ENCODE measurements around the gene BCAS1.

DNA sequence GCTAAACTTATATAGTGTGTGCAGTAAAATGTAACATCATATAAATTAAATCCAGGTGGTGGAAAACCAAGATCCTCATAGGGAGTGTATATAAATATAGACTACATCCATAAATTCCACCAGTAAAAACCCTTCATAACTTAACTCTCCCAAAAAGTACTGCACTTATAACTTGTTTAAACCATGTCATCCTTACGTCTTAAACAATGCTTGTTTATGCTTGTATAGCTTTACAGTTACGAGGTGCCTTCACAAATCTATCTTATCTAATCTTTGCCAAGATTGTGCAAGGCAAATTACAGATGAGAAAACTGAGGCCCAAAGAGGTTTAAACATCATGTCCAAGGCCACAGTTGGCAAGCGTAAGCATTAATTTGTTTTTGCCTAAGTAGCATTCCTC is 71.3 kb downstream of the BCAS1 start:
- TF ChIP-seq, protein P1, sequence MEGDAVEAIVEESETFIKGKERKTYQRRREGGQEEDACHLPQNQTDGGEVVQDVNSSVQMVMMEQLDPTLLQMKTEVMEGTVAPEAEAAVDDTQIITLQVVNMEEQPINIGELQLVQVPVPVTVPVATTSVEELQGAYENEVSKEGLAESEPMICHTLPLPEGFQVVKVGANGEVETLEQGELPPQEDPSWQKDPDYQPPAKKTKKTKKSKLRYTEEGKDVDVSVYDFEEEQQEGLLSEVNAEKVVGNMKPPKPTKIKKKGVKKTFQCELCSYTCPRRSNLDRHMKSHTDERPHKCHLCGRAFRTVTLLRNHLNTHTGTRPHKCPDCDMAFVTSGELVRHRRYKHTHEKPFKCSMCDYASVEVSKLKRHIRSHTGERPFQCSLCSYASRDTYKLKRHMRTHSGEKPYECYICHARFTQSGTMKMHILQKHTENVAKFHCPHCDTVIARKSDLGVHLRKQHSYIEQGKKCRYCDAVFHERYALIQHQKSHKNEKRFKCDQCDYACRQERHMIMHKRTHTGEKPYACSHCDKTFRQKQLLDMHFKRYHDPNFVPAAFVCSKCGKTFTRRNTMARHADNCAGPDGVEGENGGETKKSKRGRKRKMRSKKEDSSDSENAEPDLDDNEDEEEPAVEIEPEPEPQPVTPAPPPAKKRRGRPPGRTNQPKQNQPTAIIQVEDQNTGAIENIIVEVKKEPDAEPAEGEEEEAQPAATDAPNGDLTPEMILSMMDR (IDR thresholded peaks at IDR 0.05), result no peak
- no peak for TF ChIP-seq TCF7L2 (IDR thresholded peaks at IDR 0.05; ENCODE audit: low read depth, low read length)
- TF ChIP-seq SIN3A (IDR thresholded peaks at IDR 0.05; ENCODE audit: borderline replicate concordance, insufficient read depth, low read depth, low read length), result no peak

Measured in Panc1 (cell line).